ENCODE data around the gene CASTOR2.

Gene CASTOR2

GRCh38 chr7:75040512-75040911, 76.0 kb downstream of the CASTOR2 start:
- TF ChIP-seq ZFX (IDR thresholded peaks at IDR 0.05; ENCODE audit: borderline replicate concordance) (no peak), CTCF (IDR thresholded peaks at IDR 0.05) (no peak)
- no peak overlapping the region for H3K27ac ChIP-seq

- no peak overlapping the region for H3K27ac ChIP-seq
- no peak for TF ChIP-seq CTCF (IDR thresholded peaks at IDR 0.05)
- no peak for TF ChIP-seq ZFX (IDR thresholded peaks at IDR 0.05; ENCODE audit: borderline replicate concordance)
Measured at GRCh38 chr7:75042286-75042685, 77.8 kb downstream of the CASTOR2 start.

GRCh38 chr7:75042831-75043703, 78.6 kb downstream of the CASTOR2 start:
- H3K27ac ChIP-seq: no peak overlapping the region
- TF ChIP-seq CTCF (IDR thresholded peaks at IDR 0.05) (no peak), ZFX (IDR thresholded peaks at IDR 0.05; ENCODE audit: borderline replicate concordance) (no peak)

GRCh38 chr7:75045881-75046280, 81.4 kb downstream of the CASTOR2 start:
- H3K27ac ChIP-seq: no peak overlapping the region
- TF ChIP-seq CTCF (IDR thresholded peaks at IDR 0.05) (no peak), ZFX (IDR thresholded peaks at IDR 0.05; ENCODE audit: borderline replicate concordance) (no peak)

- H3K27ac ChIP-seq: no peak overlapping the region
- no peak for TF ChIP-seq ZFX (IDR thresholded peaks at IDR 0.05; ENCODE audit: borderline replicate concordance)
- no peak for TF ChIP-seq CTCF (IDR thresholded peaks at IDR 0.05)
Measured at GRCh38 chr7:75048435-75049379, 84.2 kb downstream of the CASTOR2 start.

- H3K27ac ChIP-seq: no peak overlapping the region
- TF ChIP-seq CTCF (IDR thresholded peaks at IDR 0.05) (no peak), ZFX (IDR thresholded peaks at IDR 0.05; ENCODE audit: borderline replicate concordance) (no peak)
Measured at GRCh38 chr7:75049817-75050216, 85.3 kb downstream of the CASTOR2 start.
